Endometrial microvascular endothelial cells (primary cell): ENCODE data around the gene SPOUT1. TPM values are rescaled to one million over a fixed set of nuclear protein-coding genes. Genes with fewer than 3 reads are reported as not detected.
"Not testable (repeated sequence)": the region's sequence is repeated elsewhere in the genome, so short reads cannot be mapped to it uniquely, and the experiment has no call there.

Experiments
- in situ Hi-C: cut with HindIII; loops from 2 replicates; pipeline ENCODE4 v1.10.0; 2017; ENCODE audit warnings: low sequenced_read_pairs, low pct_unique_long_range_greater_than_20kb; ENCODE audit errors: inconsistent ontology term
- total RNA-seq: library from RNA; depleted of rRNA; stranded (reverse); fragments of >200 nt; gene quantifications from one replicate; pipeline ENCODE4 v1.2.3, GENCODE V29; 2015; ENCODE audit errors: inconsistent ontology term

Gene SPOUT1
- total RNA-seq, 1 donor from 2014 or later = 27.0 TPM

- in situ Hi-C loops = no loop called here
These were observed 44.2 kb downstream of the SPOUT1 start for GRCh38 chr9:128785427-128785826.

DNA sequence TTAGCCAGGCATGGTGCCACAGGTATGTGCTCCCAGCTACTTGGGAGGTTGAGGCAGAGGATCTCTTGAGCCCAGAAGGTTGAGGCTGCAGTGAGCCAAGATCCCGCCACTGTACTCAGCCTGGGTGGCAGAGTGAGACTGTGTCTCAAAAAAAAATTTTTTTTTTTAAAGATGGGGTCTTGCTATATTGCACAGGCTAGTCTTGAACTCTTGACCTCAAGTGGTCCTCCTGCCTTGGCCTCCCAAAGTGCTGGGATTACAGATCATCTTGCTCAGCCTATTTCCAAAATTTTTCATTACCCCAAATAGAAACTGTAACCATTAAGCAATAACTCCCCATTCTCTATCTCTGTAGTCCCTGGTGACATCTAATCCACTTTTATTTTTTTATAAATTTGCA lies 46.9 kb downstream of the SPOUT1 start:
- in situ Hi-C loops = no loop called here

- in situ Hi-C loops = no loop called here
These were observed 48.2 kb downstream of the SPOUT1 start for GRCh38 chr9:128781187-128782070.

DNA sequence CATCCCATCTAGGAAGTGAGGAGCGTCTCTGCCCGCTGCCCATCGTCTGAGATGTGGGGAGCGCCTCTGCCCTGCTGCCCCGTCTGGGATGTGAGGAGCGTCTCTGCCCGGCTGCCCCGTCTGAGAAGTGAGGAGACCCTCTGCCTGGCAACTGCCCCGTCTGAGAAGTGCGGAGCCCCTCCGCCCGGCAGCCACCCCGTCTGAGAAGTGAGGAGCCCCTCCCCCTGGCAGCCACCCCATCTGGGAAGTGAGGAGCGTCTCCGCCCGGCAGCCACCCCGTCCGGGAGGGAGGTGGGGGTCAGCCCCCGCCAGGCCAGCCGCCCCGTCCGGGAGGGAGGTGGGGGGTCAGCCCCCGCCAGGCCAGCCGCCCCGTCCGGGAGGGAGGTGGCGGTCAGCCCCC lies 49.5 kb downstream of the SPOUT1 start:
- in situ Hi-C loops = not testable (repeated sequence)

GRCh38 chr9:128774804-128775203 lies 54.8 kb downstream of the SPOUT1 start:
- in situ Hi-C loops = no loop called here

GRCh38 chr9:128773049-128773448 lies 56.5 kb downstream of the SPOUT1 start:
- in situ Hi-C loops = no loop called here

DNA sequence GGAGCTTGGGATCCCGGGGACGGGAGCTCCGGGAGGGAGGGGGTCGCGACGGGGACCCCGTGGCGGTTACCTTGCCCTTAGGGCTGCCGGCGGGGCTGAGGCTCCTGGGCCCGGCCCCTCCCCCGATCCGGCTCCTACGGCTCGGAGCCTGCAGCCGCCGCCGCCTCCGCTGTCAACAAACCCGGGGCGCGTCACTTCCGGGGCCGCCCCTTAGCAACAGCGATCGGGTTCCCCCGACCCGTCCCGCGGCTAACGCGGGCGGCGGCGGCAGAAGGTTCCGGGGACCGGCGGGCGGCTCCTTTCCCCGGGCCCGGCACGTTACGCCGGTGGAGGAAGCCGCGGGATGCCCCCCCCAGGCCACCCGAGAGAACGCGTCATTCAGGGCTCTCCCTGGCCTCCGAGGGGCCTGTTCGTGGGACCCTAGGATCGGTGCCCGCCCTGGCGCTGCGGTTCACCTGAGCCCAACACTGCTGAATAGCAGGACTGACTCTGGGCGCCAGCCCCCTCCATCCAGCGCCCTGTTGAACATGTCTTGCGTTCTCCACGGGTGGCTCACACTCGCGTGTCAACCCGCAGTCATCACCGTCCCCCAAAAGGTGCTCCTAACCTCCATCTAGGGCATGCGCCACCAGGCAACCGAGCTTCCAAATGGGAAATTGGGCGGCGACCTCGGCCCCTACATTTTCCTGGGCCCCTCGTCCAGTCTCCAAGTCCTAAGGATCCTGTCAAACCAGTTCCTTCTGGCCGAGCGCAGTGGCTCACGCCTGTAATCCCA lies 57.7 kb downstream of the SPOUT1 start, which contains the start of gene ZER1:
Gene ZER1, minus strand, starts transcription at position 183 of the 775 bp plus-strand sequence. CDS start 16,362 bp downstream, outside the sequence.
- in situ Hi-C loops = no loop called here

GRCh38 chr9:128771094-128771721 lies 58.4 kb downstream of the SPOUT1 start:
- in situ Hi-C loops = no loop called here

- in situ Hi-C loops = no loop called here
These were observed 59.1 kb downstream of the SPOUT1 start for GRCh38 chr9:128770286-128771030.

Other genes starting within 250 kb of the SPOUT1 start
- 112 TPM for gene DYNC2I2, start 172.9 kb downstream of the SPOUT1 start, total RNA-seq
- gene SET, start 140.6 kb downstream of the SPOUT1 start, total RNA-seq = 410 TPM
- 33.1 TPM for gene PKN3, start 127.3 kb downstream of the SPOUT1 start, total RNA-seq
- 101 TPM for gene ZDHHC12, start 105.7 kb downstream of the SPOUT1 start, total RNA-seq
- 38.4 TPM for gene ZER1, start 57.9 kb downstream of the SPOUT1 start, total RNA-seq
- 19.1 TPM for gene TBC1D13, start 42.5 kb downstream of the SPOUT1 start, total RNA-seq
- gene ENDOG, start 11.3 kb downstream of the SPOUT1 start, total RNA-seq = 20.6 TPM
- 12.3 TPM for gene KYAT1, start 52.2 kb upstream of the SPOUT1 start, total RNA-seq
- gene LRRC8A, start 52.3 kb upstream of the SPOUT1 start, total RNA-seq = 91.1 TPM
- 0.09 TPM for gene PHYHD1, start 91.2 kb upstream of the SPOUT1 start, total RNA-seq
- 37.3 TPM for gene DOLK, start 117.8 kb upstream of the SPOUT1 start, total RNA-seq
- gene NUP188, start 117.9 kb upstream of the SPOUT1 start, total RNA-seq = 49.2 TPM
- 59.8 TPM for gene SH3GLB2, start 198.5 kb upstream of the SPOUT1 start, total RNA-seq
- 28.1 TPM for gene MIGA2, start 206.8 kb upstream of the SPOUT1 start, total RNA-seq